GM23248 (cell line): Measurements from ENCODE around the gene ZNF646.

ENCODE experiments used
- EZH2 ChIP-seq: fragments of 200-600 bp; sonication (generic); IDR thresholded peaks from 2 replicates; pipeline ENCODE4 v1.6.1; 2018; ENCODE audit warnings: antibody characterized with exemption, mild to moderate bottlenecking; ENCODE audit not compliant: insufficient read depth, poor library complexity, severe bottlenecking
- EZH2phosphoT487 ChIP-seq: fragments of 200-600 bp; sonication (generic); IDR thresholded peaks from 2 replicates; pipeline ENCODE4 v1.6.1; 2018; ENCODE audit warnings: antibody characterized with exemption, moderate library complexity, mild to moderate bottlenecking, low read depth; ENCODE audit not compliant: insufficient read depth

DNA sequence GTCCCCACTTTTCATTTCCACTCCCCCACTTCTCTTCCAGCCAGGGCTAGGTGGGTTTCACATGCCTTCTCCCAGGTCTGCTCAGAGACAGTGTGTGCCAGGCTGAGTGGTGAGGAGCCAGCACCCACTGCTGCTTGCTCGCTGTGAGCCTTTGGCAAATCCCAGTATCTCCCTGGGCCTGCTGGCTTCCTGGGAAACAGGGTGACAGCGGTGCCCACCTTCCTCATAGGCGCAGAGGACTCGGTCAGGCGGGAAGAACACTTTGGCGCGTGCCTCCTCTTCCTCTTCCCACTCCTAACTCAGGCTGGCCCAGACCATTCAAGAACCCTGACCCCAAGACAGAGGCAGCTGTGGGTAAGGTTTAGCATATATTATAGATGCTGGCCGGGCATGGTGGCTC is 15.0 kb downstream of the ZNF646 start:
- TF ChIP-seq EZH2 (no peak), EZH2phosphoT487 (no peak)
